ENCODE data around the gene ZNF431. TPM values are rescaled to one million over a fixed set of nuclear protein-coding genes. Genes with fewer than 3 reads are reported as not detected.

Gene ZNF431
- polyA plus RNA-seq, 1 of the 3 experiments (the other 2 are of a cell fraction): 2.4 TPM

- Histone ChIP-seq H3K9ac (no peak overlapping the region), H3K79me2 (ENCODE audit: insufficient read depth) (no peaks in the 10 kb centered on the region), H4K20me1 (ENCODE audit: insufficient read depth) (no peaks in the 10 kb centered on the region), H3F3A (replicated peaks; ENCODE audit: insufficient read depth) (no peaks in the 10 kb centered on the region), H3K4me2 (no peak overlapping the region), H2AFZ (ENCODE audit: low read depth) (no peak overlapping the region), H3K27me3 (ENCODE audit: insufficient read depth) (no peaks in the 10 kb centered on the region), H3K4me3 (ENCODE audit: low read depth in 2 of 2, low read length in 1 of 2) (no peak overlapping the region), H3K4me1 (ENCODE audit: control insufficient read depth in 1 of 2, insufficient read depth in 2 of 2, low read depth in 1 of 2, low read length in 1 of 2) (no peaks in the 10 kb centered on the region), H3K27ac (ENCODE audit: low read depth in 2 of 2, low read length in 1 of 2) (no peak overlapping the region), H3K36me3 (replicated peaks in 1 of 2; ENCODE audit: control insufficient read depth in 1 of 2, insufficient read depth in 2 of 2, low read length in 1 of 2) (peaks cover 0 to 1% of the 10 kb centered on the region in 2 experiments), H3K9me2 (no peaks in the 10 kb centered on the region), H3K9me3 (peaks cover 10% of the 10 kb centered on the region; the same call in 1 of the 2 replicates)
- no peak for DNase-seq
- no peak for TF ChIP-seq RAD21 (IDR thresholded peaks at IDR 0.05; ENCODE audit: low read length)
- TF ChIP-seq MXI1 (IDR thresholded peaks at IDR 0.05; ENCODE audit: low read depth, low read length): no peak
- no peak for TF ChIP-seq EZH2phosphoT487 (IDR thresholded peaks at IDR 0.05; ENCODE audit: borderline replicate concordance, low read depth)
- TF ChIP-seq GABPA (IDR thresholded peaks at IDR 0.05; ENCODE audit: low read depth): no peak
- TF ChIP-seq ZBTB33 (IDR thresholded peaks at IDR 0.05; ENCODE audit: borderline replicate concordance, low read depth): no peak
- TF ChIP-seq PBX3 (IDR thresholded peaks at IDR 0.05): no peak
- TF ChIP-seq FOXM1 (IDR thresholded peaks at IDR 0.05; ENCODE audit: low read depth): no peak
- no peak for TF ChIP-seq ELF1 (IDR thresholded peaks at IDR 0.05)
- TF ChIP-seq NFIC (IDR thresholded peaks at IDR 0.05; ENCODE audit: borderline replicate concordance): no peak
- TF ChIP-seq TCF12 (IDR thresholded peaks at IDR 0.05): no peak
- no peak for TF ChIP-seq EP300 (IDR thresholded peaks at IDR 0.05; ENCODE audit: borderline replicate concordance in 1 of 2, low read depth in 1 of 2, low read length in 1 of 2)
- no peak for TF ChIP-seq NRF1 (IDR thresholded peaks at IDR 0.05; ENCODE audit: low read depth, low read length)
- TF ChIP-seq TEAD4 (IDR thresholded peaks at IDR 0.05; ENCODE audit: borderline replicate concordance, insufficient read depth): no peak
- CTCF ChIA-PET: interaction anchor here (0.6 kb wide), 1 partner anchor 10 kb away, joined by 3 read pairs; no protein-coding TSS in a partner anchor
- POLR2A ChIA-PET: interaction anchor here (1.6 kb wide), 1 partner anchor 14 kb away, joined by 4 read pairs; the partner anchor contains the start of gene ZNF431
- 38% methylated on average over 4 of the region's 4 CpGs for WGBS (ENCODE audit: low lambda C conversion rate)
These were observed 13.9 kb upstream of the ZNF431 start for GRCh38 chr19:21127898-21128297.

- H3K27ac ChIP-seq (ENCODE audit: low read depth in 2 of 2, low read length in 1 of 2): no peak overlapping the region
- ChIA-PET POLR2A (no interaction called here), CTCF (no interaction called here)
- no peaks in the 10 kb centered on the region for H3K9me2 ChIP-seq
- H3F3A ChIP-seq (replicated peaks; ENCODE audit: insufficient read depth): no peaks in the 10 kb centered on the region
- H3K79me2 ChIP-seq (ENCODE audit: insufficient read depth): no peaks in the 10 kb centered on the region
- H2AFZ ChIP-seq (ENCODE audit: low read depth): no peak overlapping the region
- no peaks in the 10 kb centered on the region for H4K20me1 ChIP-seq (ENCODE audit: insufficient read depth)
- H3K4me1 ChIP-seq (ENCODE audit: control insufficient read depth in 1 of 2, insufficient read depth in 2 of 2, low read depth in 1 of 2, low read length in 1 of 2): no peaks in the 10 kb centered on the region
- H3K27me3 ChIP-seq (ENCODE audit: insufficient read depth): no peaks in the 10 kb centered on the region
- DNase-seq: no peak
- H3K4me2 ChIP-seq: no peak overlapping the region
- no peaks in the 10 kb centered on the region for H3K36me3 ChIP-seq (replicated peaks in 1 of 2; ENCODE audit: control insufficient read depth in 1 of 2, insufficient read depth in 2 of 2, low read length in 1 of 2)
- peaks cover 9% of the 10 kb centered on the region; the same call in 1 of the 2 replicates for H3K9me3 ChIP-seq
- H3K4me3 ChIP-seq (ENCODE audit: low read depth in 2 of 2, low read length in 1 of 2): no peak overlapping the region
- WGBS (ENCODE audit: low lambda C conversion rate): 84% methylated on average over 6 of the region's 6 CpGs
- no peak overlapping the region for H3K9ac ChIP-seq
- TF ChIP-seq RCOR1 (IDR thresholded peaks at IDR 0.05; ENCODE audit: low read length) (no peak), SIN3A (IDR thresholded peaks at IDR 0.05; ENCODE audit: borderline replicate concordance, low read depth, low read length) (no peak), EZH2phosphoT487 (IDR thresholded peaks at IDR 0.05; ENCODE audit: borderline replicate concordance, low read depth) (no peak), MEF2A (IDR thresholded peaks at IDR 0.05; ENCODE audit: borderline replicate concordance, low read depth) (no peak), YY1 (IDR thresholded peaks at IDR 0.05; ENCODE audit: low read depth) (no peak), TCF12 (IDR thresholded peaks at IDR 0.05) (no peak), PBX3 (IDR thresholded peaks at IDR 0.05) (no peak), MAX (IDR thresholded peaks at IDR 0.05; ENCODE audit: low read depth) (no peak), REST (IDR thresholded peaks at IDR 0.05; ENCODE audit: low read depth, low read length) (no peak), RAD21 (IDR thresholded peaks at IDR 0.05; ENCODE audit: low read length) (no peak)
These were observed 12.7 kb upstream of the ZNF431 start for GRCh38 chr19:21128901-21129698.
